ENCODE measurements around the gene PSMB7.

- TF ChIP-seq CTCF (IDR thresholded peaks at IDR 0.05): no peak
- no peak for TF ChIP-seq ZFX (IDR thresholded peaks at IDR 0.05; ENCODE audit: borderline replicate concordance)
These were observed 726 bp upstream of the PSMB7 start for GRCh38 chr9:124415852-124416484.
